Rectal smooth muscle tissue (tissue), 1 donor: ENCODE measurements around the gene PLXNA1.

Source experiments
- H3K27ac ChIP-seq: one replicate; pipeline ENCODE4 v1.7.0; 2013; ENCODE audit warnings: low read depth, low read length, inconsistent platforms
- H3K27me3 ChIP-seq: one replicate; pipeline ENCODE4 v1.7.0; 2013; ENCODE audit warnings: low read length; ENCODE audit not compliant: control insufficient read depth, insufficient read depth
- H3K36me3 ChIP-seq: one replicate; pipeline ENCODE4 v1.7.0; 2013; ENCODE audit warnings: low read length; ENCODE audit not compliant: control insufficient read depth, insufficient read depth
- H3K4me1 ChIP-seq: one replicate; pipeline ENCODE4 v1.7.0; 2013; ENCODE audit warnings: low read length; ENCODE audit not compliant: control insufficient read depth, insufficient read depth
- H3K4me3 ChIP-seq: one replicate; pipeline ENCODE4 v1.7.0; 2013; ENCODE audit warnings: low read length
- H3K9ac ChIP-seq: one replicate; pipeline ENCODE4 v1.7.0; 2013; ENCODE audit warnings: low read length

Gene PLXNA1

GRCh38 chr3:126963261-126964190 lies 19.4 kb upstream of the PLXNA1 start:
- Histone ChIP-seq H3K4me1 (no peaks in the 10 kb centered on the region), H3K9ac (no peak overlapping the region), H3K27me3 (no peaks in the 10 kb centered on the region), H3K27ac (no peak overlapping the region), H3K4me3 (no peak overlapping the region), H3K36me3 (no peaks in the 10 kb centered on the region)

- Histone ChIP-seq H3K9ac (no peak overlapping the region), H3K27me3 (no peaks in the 10 kb centered on the region), H3K36me3 (no peaks in the 10 kb centered on the region)
Observed at GRCh38 chr3:126964261-126964660, 18.7 kb upstream of the PLXNA1 start.

GRCh38 chr3:126964950-126965349 lies 18.0 kb upstream of the PLXNA1 start:
- no peaks in the 10 kb centered on the region for H3K27me3 ChIP-seq
- H3K27ac ChIP-seq = no peak overlapping the region
- no peak overlapping the region for H3K9ac ChIP-seq
- no peak overlapping the region for H3K4me3 ChIP-seq
- no peaks in the 10 kb centered on the region for H3K36me3 ChIP-seq
- no peaks in the 10 kb centered on the region for H3K4me1 ChIP-seq

More at GRCh38 chr3:126964261-126964660, 18.7 kb upstream of the PLXNA1 start:
- H3K27ac ChIP-seq = no peak overlapping the region
- H3K4me3 ChIP-seq = no peak overlapping the region
- H3K4me1 ChIP-seq = no peaks in the 10 kb centered on the region

GRCh38 chr3:126965526-126966080 lies 17.3 kb upstream of the PLXNA1 start:
- H3K4me3 ChIP-seq = no peak overlapping the region
- H3K9ac ChIP-seq = no peak overlapping the region
- no peaks in the 10 kb centered on the region for H3K27me3 ChIP-seq
- H3K27ac ChIP-seq = no peak overlapping the region
- no peaks in the 10 kb centered on the region for H3K36me3 ChIP-seq
- no peaks in the 10 kb centered on the region for H3K4me1 ChIP-seq

GRCh38 chr3:126967386-126967785 lies 15.5 kb upstream of the PLXNA1 start:
- Histone ChIP-seq H3K27me3 (no peaks in the 10 kb centered on the region), H3K9ac (no peak overlapping the region), H3K4me1 (no peaks in the 10 kb centered on the region), H3K27ac (no peak overlapping the region), H3K36me3 (no peaks in the 10 kb centered on the region), H3K4me3 (no peak overlapping the region)

GRCh38 chr3:126968391-126969390 lies 14.2 kb upstream of the PLXNA1 start:
- H3K27me3 ChIP-seq = no peaks in the 10 kb centered on the region
- no peak overlapping the region for H3K9ac ChIP-seq
- no peak overlapping the region for H3K4me3 ChIP-seq
- H3K27ac ChIP-seq = no peak overlapping the region
- H3K36me3 ChIP-seq = no peaks in the 10 kb centered on the region
- no peaks in the 10 kb centered on the region for H3K4me1 ChIP-seq

GRCh38 chr3:126969586-126969985 lies 13.3 kb upstream of the PLXNA1 start:
- no peak overlapping the region for H3K9ac ChIP-seq

GRCh38 chr3:126970101-126970500 lies 12.8 kb upstream of the PLXNA1 start:
- Histone ChIP-seq H3K9ac (no peak overlapping the region), H3K27me3 (no peaks in the 10 kb centered on the region), H3K27ac (no peak overlapping the region), H3K4me1 (no peaks in the 10 kb centered on the region), H3K36me3 (no peaks in the 10 kb centered on the region), H3K4me3 (no peak overlapping the region)

More at GRCh38 chr3:126969586-126969985, 13.3 kb upstream of the PLXNA1 start:
- Histone ChIP-seq H3K4me1 (no peaks in the 10 kb centered on the region), H3K27me3 (no peaks in the 10 kb centered on the region), H3K27ac (no peak overlapping the region), H3K4me3 (no peak overlapping the region), H3K36me3 (no peaks in the 10 kb centered on the region)

- H3K27me3 ChIP-seq = no peaks in the 10 kb centered on the region
- H3K4me1 ChIP-seq = no peaks in the 10 kb centered on the region
- H3K27ac ChIP-seq = no peak overlapping the region
- no peak overlapping the region for H3K9ac ChIP-seq
- H3K36me3 ChIP-seq = no peaks in the 10 kb centered on the region
- H3K4me3 ChIP-seq = no peak overlapping the region
Observed at GRCh38 chr3:126970921-126971320, 12.0 kb upstream of the PLXNA1 start.

GRCh38 chr3:126971891-126972351 lies 11.0 kb upstream of the PLXNA1 start:
- H3K27me3 ChIP-seq = no peaks in the 10 kb centered on the region
- no peak overlapping the region for H3K4me3 ChIP-seq
- no peaks in the 10 kb centered on the region for H3K4me1 ChIP-seq
- no peak overlapping the region for H3K9ac ChIP-seq
- H3K36me3 ChIP-seq = no peaks in the 10 kb centered on the region
- no peak overlapping the region for H3K27ac ChIP-seq

GRCh38 chr3:126972866-126973265 lies 10.0 kb upstream of the PLXNA1 start:
- H3K27me3 ChIP-seq = no peaks in the 10 kb centered on the region
- no peaks in the 10 kb centered on the region for H3K36me3 ChIP-seq
- H3K9ac ChIP-seq = no peak overlapping the region
- H3K4me3 ChIP-seq = no peak overlapping the region
- H3K27ac ChIP-seq = no peak overlapping the region
- no peaks in the 10 kb centered on the region for H3K4me1 ChIP-seq

- Histone ChIP-seq H3K9ac (no peak overlapping the region), H3K27me3 (no peaks in the 10 kb centered on the region), H3K4me1 (no peaks in the 10 kb centered on the region), H3K4me3 (no peak overlapping the region), H3K36me3 (no peaks in the 10 kb centered on the region), H3K27ac (no peak overlapping the region)
Observed at GRCh38 chr3:126973814-126974213, 9.1 kb upstream of the PLXNA1 start.
